Tongue (tissue), 2 donors: ENCODE results near the gene RASL11B. TPM values are rescaled to one million over a fixed set of nuclear protein-coding genes. Genes with fewer than 3 reads are reported as not detected.

Source experiments
- DNase-seq: peaks from one replicate; pipeline ENCODE4 v3.0.0-alpha.2; 2015
- total RNA-seq: library from RNA; depleted of rRNA; stranded (reverse); fragments of >200 nt; gene quantifications from one replicate; pipeline ENCODE4 v1.2.3, GENCODE V29; 2014

RASL11B gene
- total RNA-seq, 1 donor from 2014 or later = 2.1 TPM

GRCh38 chr4:52843351-52843750 lies 18.8 kb upstream of the RASL11B start:
- no peak for DNase-seq

- no peak for DNase-seq
Observed at GRCh38 chr4:52843958-52844357, 18.2 kb upstream of the RASL11B start.

GRCh38 chr4:52844596-52844995 lies 17.5 kb upstream of the RASL11B start:
- DNase-seq = no peak

- DNase-seq = no peak
Observed at GRCh38 chr4:52846502-52846901, 15.6 kb upstream of the RASL11B start.

- DNase-seq = peak; percentile 43
Observed at GRCh38 chr4:52848254-52848653, 13.9 kb upstream of the RASL11B start.

- no peak for DNase-seq
Observed at GRCh38 chr4:52850406-52851124, 11.6 kb upstream of the RASL11B start.

GRCh38 chr4:52852041-52852440 lies 10.1 kb upstream of the RASL11B start:
- no peak for DNase-seq

- DNase-seq = no peak
Observed at GRCh38 chr4:52852711-52853110, 9.4 kb upstream of the RASL11B start.

GRCh38 chr4:52853351-52853750 lies 8.8 kb upstream of the RASL11B start:
- DNase-seq = peak; percentile 49

GRCh38 chr4:52856801-52857200 lies 5.3 kb upstream of the RASL11B start:
- no peak for DNase-seq

GRCh38 chr4:52860361-52860760 lies 1.8 kb upstream of the RASL11B start:
- no peak for DNase-seq

GRCh38 chr4:52861171-52861823 lies 820 bp upstream of the RASL11B start:
- DNase-seq = peak; percentile 48

- no peak for DNase-seq
Observed at GRCh38 chr4:52862639-52863161, 583 bp downstream of the RASL11B start.

GRCh38 chr4:52863324-52863723 lies 1.2 kb downstream of the RASL11B start:
- no peak for DNase-seq

- DNase-seq = peak; percentile 81
Observed at GRCh38 chr4:52864793-52865192, 2.7 kb downstream of the RASL11B start.

GRCh38 chr4:52865300-52865699 lies 3.2 kb downstream of the RASL11B start:
- DNase-seq = no peak

- no peak for DNase-seq
Observed at GRCh38 chr4:52866734-52867133, 4.6 kb downstream of the RASL11B start.

GRCh38 chr4:52867163-52867562 lies 5.0 kb downstream of the RASL11B start:
- no peak for DNase-seq

- peak; percentile 66 for DNase-seq
Observed at GRCh38 chr4:52868133-52868532, 6.0 kb downstream of the RASL11B start.

- DNase-seq = peak; percentile 94
Observed at GRCh38 chr4:52869196-52869595, 7.1 kb downstream of the RASL11B start.

GRCh38 chr4:52869656-52870055 lies 7.5 kb downstream of the RASL11B start:
- DNase-seq = no peak

- DNase-seq = peak; percentile 45
Observed at GRCh38 chr4:52870225-52870624, 8.1 kb downstream of the RASL11B start.

- DNase-seq = peak; percentile 54
Observed at GRCh38 chr4:52873191-52873590, 11.1 kb downstream of the RASL11B start.

GRCh38 chr4:52873861-52874343 lies 11.8 kb downstream of the RASL11B start:
- DNase-seq = peak; percentile 81
